HG03175 (cell line): ENCODE measurements around the gene RBM6.
"Not testable (repeated sequence)": the region's sequence is repeated elsewhere in the genome, so short reads cannot be mapped to it uniquely, and the experiment has no call there.

Experiments
- ATAC-seq: cut with Tn5 transposase; IDR thresholded peaks from one replicate; pipeline ENCODE4 v1.9.1; 2021; ENCODE audit warnings: mild to moderate bottlenecking, moderate library complexity; ENCODE audit not compliant: unreplicated experiment

The RBM6 gene, protein sequence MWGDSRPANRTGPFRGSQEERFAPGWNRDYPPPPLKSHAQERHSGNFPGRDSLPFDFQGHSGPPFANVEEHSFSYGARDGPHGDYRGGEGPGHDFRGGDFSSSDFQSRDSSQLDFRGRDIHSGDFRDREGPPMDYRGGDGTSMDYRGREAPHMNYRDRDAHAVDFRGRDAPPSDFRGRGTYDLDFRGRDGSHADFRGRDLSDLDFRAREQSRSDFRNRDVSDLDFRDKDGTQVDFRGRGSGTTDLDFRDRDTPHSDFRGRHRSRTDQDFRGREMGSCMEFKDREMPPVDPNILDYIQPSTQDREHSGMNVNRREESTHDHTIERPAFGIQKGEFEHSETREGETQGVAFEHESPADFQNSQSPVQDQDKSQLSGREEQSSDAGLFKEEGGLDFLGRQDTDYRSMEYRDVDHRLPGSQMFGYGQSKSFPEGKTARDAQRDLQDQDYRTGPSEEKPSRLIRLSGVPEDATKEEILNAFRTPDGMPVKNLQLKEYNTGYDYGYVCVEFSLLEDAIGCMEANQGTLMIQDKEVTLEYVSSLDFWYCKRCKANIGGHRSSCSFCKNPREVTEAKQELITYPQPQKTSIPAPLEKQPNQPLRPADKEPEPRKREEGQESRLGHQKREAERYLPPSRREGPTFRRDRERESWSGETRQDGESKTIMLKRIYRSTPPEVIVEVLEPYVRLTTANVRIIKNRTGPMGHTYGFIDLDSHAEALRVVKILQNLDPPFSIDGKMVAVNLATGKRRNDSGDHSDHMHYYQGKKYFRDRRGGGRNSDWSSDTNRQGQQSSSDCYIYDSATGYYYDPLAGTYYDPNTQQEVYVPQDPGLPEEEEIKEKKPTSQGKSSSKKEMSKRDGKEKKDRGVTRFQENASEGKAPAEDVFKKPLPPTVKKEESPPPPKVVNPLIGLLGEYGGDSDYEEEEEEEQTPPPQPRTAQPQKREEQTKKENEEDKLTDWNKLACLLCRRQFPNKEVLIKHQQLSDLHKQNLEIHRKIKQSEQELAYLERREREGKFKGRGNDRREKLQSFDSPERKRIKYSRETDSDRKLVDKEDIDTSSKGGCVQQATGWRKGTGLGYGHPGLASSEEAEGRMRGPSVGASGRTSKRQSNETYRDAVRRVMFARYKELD

DNA sequence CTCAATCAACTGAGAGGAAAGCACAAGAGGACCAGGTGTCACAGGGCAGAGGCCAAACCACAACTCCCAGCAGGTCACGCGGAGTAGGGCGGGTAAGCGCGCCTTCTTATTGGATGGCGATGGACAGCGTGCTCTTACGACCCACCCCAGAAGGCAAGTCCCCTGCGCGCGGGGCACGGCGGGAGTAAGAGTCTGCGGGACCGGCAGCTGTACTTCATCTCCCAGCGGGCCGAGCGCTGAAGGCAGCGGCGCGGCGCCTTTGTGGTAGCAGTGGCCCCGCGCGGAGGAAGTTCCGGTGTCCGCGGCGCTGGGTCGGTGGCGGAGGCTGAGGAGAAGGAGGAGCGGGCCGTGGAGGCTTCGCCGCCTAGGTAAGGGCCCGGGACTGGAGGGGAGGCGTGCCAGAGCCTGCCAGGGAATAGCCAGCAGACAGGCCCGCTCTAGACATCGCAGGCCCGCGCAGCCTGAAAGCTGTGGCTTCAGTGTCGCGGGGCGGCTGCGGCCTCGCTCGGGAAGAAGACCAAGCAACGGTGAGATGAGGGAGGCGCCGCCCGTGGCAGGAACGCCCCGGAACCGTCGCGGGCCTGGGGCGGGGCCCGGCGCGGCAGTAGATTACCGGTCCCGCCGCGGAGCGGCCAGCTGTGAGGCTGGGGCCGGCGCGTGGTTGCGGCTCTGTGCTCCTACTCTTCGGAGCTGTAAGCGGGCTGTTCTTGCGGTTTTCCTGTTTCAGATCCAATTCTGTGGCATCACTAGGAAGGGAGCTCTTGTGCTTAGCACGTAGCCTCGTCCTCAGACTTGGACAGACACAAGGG, at the start of gene RBM6:
RBM6 (plus strand) TSS at position 293 of the 809 bp plus-strand sequence. CDS start 22,492 bp downstream, outside the sequence.
- peak; percentile 93 for ATAC-seq

- no peak for ATAC-seq
These were observed 44.2 kb upstream of the RBM6 start for GRCh38 chr3:49895791-49896190.

- no peak for ATAC-seq
These were observed 43.6 kb upstream of the RBM6 start for GRCh38 chr3:49896345-49896744.

- no peak for ATAC-seq
These were observed 41.0 kb upstream of the RBM6 start for GRCh38 chr3:49898991-49899390.

GRCh38 chr3:49899815-49900214, 40.1 kb upstream of the RBM6 start:
- no peak for ATAC-seq

DNA sequence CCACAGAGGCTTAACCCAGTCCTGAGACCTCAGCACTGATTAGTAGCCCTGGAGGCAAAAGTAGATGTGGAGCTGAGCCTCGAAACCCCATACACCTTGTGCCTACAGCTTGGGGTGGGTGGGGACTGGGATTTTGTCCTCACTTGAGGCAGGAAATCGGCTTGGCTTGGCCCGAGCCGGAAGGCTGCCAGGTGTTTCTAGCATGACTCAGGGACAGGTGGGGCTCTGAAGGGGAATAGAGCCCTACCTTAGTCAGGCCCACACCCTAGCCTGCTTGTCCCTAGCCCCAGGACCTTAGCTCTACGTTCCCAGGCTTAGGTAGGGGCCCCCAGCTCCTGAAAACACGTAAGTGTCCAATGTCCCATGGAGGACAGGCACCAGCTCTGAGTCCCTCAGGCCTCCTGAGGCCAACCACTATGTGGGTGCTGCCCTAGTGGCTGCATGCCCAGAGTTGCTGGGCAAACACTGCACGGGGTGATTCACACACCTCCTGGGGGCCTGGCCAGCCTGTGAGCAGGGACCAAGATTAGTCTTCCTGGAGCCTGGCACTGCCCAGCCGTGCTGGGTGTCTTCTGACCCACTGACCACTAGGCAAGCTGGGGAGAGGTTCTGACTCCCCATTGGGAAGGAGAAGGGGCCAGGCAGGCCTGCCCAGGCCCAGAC, 39.3 kb upstream of the RBM6 start:
- ATAC-seq, result no peak

GRCh38 chr3:49901366-49902339, 38.3 kb upstream of the RBM6 start:
- no peak for ATAC-seq

DNA sequence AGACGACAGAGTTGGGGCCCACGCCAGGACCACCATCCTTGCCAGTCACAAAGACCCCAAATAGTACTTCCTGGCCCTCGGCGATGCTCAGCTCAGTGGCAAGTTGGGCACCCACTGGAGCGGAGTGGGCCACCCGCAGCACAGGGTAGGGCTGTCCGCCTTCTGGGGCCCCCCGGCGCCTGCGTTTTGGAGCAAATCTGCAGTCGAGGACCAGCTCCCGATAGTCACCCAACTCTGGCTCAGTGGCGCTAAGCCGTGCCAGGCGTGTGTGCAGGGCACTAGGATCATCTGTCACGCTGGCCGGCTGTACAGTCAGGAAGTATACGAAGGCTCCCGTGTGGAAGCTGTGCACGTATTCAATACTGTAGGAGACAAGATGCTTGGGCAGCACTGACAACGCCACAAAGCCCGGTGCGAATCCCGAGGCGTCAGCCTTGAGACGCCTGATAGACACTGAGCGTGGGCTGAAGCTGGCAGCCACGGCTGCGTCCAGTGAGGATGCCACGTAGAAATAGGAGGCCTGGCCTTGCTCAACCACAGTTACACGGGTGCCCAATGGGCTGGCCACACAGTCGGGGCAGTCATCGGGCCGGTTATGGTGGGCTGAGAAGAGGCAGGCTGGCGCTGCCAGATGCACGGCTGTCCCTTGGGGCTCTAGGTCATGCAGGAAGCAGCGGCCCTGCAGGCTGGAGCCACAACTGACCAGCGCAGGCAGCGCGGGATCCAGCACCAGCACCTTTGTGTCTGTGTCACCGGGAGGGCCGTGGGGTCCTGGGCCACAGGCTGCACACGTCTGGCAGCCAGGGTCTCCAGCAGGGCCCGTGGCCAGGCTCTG, 37.2 kb upstream of the RBM6 start:
- no peak for ATAC-seq

DNA sequence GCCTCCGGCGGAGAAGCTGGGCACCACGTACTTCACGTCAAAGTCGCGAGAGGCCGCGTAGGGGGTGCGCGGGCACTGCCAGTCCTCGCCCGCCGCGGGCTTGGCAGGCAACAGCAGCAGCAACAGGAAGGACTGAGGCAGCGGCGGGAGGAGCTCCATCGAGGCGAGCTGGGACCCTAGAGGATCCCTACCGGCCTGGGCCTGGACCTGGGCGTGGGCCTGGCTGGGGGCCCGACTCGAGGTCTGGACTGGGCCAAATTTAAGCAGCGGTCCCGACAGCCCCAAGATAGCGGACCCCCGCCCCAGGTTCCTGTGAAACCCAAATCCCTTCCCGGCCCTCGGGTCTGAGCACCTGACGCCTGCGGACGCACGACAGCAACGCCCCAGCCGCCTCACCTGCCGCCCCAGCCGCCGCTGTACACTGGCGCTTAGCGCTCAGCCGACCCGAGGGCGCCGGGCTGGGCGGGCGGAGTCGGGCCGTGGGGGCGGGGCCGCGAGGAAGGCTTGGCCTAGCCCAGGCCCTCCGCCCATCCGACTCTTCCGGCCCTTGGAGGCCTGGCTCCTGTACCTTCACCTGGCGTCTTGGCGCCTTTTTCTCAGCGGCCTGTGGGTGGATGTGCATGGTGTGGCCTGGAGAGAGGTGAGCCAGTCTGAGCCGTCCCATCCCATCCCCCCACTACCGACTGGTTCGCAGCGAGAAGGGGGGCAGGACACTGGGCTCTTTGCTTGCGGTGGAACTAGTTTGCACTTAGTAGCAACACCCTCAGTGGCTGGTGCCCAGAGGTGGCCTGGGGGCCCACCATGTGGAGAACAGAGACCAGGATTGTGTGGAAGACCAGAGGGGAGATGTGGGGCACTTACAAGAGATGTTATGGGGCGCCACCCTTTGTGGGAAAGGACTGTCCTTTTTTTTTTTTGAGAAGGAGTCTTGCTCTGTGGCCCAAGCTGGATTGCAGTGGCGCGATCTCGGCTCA, 36.2 kb upstream of the RBM6 start, which contains the start of gene MST1R:
MST1R (minus strand) TSS at position 423 of the 974 bp plus-strand sequence; CDS start at position 159, 264 bp downstream.
- ATAC-seq, result peak; percentile 82

GRCh38 chr3:49904448-49904847, 35.5 kb upstream of the RBM6 start:
- ATAC-seq, result not testable (repeated sequence)

DNA sequence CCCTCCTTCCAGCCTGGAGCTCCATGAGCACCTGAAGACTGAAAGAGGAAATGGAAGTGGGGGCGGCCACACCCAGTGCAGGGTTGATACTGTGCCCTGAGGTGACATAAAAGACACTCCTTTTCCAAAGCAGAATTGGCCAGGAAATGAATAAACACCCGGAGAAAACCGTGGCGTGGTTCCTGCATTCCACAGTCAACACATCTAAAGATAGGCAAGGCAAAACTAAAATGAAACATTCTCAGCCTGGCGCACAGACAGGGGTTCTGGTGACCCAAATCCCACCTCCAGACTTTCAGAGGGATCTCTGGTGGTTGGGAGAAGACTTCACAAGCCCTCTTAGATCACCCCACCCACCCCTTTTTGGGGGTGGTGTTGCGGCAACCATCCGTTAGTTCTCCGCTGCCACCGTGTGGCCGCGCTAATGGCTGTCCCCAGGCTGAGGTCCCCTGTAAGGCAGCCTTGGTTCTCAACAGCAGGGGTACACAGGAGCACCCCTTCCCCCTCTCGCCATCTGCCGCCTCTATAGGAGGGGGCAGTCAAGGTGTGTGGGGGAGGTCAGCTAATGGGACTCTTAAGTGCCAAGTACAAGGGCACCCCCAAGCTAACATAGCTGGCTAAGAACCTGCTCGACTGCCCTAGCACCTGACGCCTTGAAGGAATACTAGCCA, 33.7 kb upstream of the RBM6 start:
- ATAC-seq, result no peak

DNA sequence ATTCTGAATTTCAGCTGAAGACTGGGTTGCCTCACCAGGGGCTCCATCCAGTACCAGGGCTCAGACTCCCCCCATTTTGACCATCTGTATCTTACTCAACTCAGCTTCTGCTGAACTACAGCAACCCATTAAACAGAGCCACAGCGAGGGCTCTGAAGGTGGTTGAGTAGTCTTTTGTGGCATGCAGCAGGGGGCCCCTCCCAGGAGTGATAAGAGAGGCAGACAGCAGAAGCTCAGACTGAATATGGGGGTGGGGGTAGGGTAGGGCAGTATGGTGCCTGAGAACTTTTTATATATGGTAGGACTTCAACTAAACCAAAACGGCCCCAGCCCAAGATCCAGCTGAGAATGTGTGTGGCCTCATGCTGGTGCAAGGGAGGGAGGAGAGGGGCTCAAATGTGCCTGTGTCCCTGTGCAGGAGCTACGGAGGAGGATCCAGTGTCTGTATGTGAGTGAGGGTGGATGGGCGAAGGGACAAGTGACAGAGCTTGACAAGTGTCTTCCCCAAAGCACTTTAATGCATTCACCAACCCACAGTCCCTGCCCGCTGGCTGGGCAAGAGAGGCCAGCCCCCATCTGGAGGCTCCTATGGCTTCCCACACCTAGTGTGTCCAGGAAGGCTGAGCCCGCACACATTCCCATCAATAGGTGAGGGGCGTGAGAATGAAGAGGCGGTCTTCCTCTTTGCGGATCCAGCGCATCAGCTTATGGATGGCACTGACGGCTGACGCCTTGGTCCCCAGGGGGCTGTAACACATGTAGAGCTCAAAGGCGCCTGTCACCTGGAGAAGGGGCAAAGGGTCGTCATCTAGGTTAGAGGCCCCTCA, 31.4 kb upstream of the RBM6 start:
- no peak for ATAC-seq

- no peak for ATAC-seq
These were observed 29.4 kb upstream of the RBM6 start for GRCh38 chr3:49910409-49911123.

- ATAC-seq, result no peak
These were observed 28.9 kb upstream of the RBM6 start for GRCh38 chr3:49911124-49911420.

DNA sequence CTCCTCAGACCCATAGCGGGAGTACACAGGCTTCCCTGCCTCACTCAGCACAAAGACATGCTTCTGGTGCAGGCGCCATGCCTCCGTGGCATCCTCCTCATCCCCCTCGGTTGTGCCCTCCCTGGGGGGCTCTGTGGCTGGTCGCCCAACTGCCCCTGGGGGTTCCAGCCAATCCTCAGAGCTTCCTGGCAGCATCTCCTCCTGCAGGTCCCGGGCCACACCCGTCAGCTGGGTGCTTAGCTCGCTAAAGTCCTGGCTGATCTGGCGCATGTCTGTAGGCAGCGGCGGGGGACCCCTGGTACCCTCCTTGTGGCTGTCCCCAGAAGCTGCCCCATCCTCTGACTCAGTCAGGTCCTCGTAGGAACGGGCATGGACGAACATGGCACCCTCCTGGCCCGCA, 28.3 kb upstream of the RBM6 start:
- no peak for ATAC-seq
